ENCODE measurements around the gene LAIR2. TPM values are rescaled to one million over a fixed set of nuclear protein-coding genes. Genes with fewer than 3 reads are reported as not detected.
"Not testable (repeated sequence)": the region's sequence is repeated elsewhere in the genome, so short reads cannot be mapped to it uniquely, and the experiment has no call there.

Gene LAIR2
- total and polyA plus RNA-seq, 2 experiments from 2014 or later = not detected

DNA sequence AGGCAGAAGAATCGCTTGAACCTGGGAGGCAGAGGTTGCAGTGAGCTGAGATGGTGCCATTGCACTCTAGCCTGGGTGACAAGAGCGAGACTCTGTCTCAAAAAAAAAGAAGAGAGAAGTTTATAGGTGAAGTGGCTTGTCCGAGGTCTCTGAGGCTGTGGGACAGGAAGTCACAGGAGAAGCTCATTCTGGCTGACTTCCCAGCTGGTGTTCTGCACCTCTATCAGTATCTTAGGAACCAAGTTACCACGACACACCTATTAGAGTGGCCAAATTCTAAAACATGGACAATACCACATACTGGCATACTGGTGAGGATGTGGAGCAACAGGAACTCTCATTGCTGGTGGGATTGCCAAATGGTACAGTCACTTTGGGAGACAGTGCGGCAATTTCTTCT lies 7.3 kb upstream of the LAIR2 start:
- not testable (repeated sequence) for H2AFZ ChIP-seq; H3K9me2 ChIP-seq (ENCODE audit: insufficient read depth); H3K4me2 ChIP-seq; H3K36me3 ChIP-seq (ENCODE audit: insufficient read depth); H3K4me1 Mint-ChIP-seq; H3K27me3 Mint-ChIP-seq (ENCODE audit: insufficient read depth, low read depth, poor library complexity); H3K27ac ChIP-seq (ENCODE audit: low read depth); DNase-seq (ENCODE audit: low spot score); H3K79me2 ChIP-seq (replicated peaks; ENCODE audit: insufficient read depth); H3K4me1 ChIP-seq (ENCODE audit: insufficient read depth); H3K27me3 ChIP-seq (ENCODE audit: insufficient read depth); H3K4me3 Mint-ChIP-seq; H3K4me3 ChIP-seq; H4K20me1 ChIP-seq (replicated peaks; ENCODE audit: insufficient read depth); H3K27ac Mint-ChIP-seq; H3F3A ChIP-seq (replicated peaks; ENCODE audit: low read depth); ATAC-seq
- peaks cover 96% of the 10 kb centered on the region for H3K9me3 Mint-ChIP-seq
- H3K36me3 Mint-ChIP-seq (ENCODE audit: low read depth) = peaks cover 24% of the 10 kb centered on the region; the same call in 2 of the 3 replicates

DNA sequence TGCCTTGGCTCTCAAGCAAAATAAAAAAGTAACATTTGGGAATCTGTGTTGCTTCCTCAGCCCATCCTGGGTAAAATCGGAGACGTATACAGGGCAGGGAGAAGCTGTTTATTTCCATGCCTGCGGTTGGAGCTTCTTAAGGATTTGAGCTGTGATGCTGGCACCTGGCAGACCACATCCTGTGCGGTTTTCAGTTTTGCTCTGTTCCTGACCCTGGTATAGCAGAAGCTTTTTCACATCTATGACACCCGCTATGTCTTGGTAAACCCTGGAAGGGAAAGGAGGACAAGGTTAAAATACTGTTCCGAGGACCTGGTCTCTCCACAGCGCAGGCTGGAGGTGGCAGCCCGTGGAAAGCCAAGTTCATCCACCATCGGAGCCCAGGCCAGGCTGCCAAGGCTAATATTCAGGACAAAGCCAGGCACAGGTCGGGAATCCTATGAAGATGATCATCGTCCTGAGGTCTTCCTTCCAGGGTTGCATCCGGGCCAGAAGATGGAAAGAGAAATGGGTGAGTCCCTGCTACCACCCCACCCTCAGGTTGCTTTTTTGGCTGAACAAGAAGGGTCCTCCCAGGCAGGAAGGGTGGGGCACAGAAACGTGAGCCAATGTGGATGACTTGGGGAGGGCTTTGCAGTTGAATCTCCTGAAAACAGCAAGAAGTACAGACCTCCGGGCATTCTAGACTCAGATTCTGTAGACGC lies 4.7 kb upstream of the LAIR2 start:
- H3K9me3 Mint-ChIP-seq = peaks cover 92% of the 10 kb centered on the region

GRCh38 chr19:54498451-54498772 lies 4.2 kb upstream of the LAIR2 start:
- not testable (repeated sequence) for H3F3A ChIP-seq (replicated peaks; ENCODE audit: low read depth); H3K27ac ChIP-seq (ENCODE audit: low read depth); H3K4me3 ChIP-seq; H4K20me1 ChIP-seq (replicated peaks; ENCODE audit: insufficient read depth); H2AFZ ChIP-seq; H3K27me3 ChIP-seq (ENCODE audit: insufficient read depth); H3K4me3 Mint-ChIP-seq; H3K27me3 Mint-ChIP-seq (ENCODE audit: insufficient read depth, low read depth, poor library complexity); H3K4me2 ChIP-seq; H3K36me3 ChIP-seq (ENCODE audit: insufficient read depth); ATAC-seq; H3K27ac Mint-ChIP-seq; H3K79me2 ChIP-seq (replicated peaks; ENCODE audit: insufficient read depth); H3K9me2 ChIP-seq (ENCODE audit: insufficient read depth); DNase-seq (ENCODE audit: low spot score); H3K4me1 Mint-ChIP-seq; H3K4me1 ChIP-seq (ENCODE audit: insufficient read depth)
- Mint-ChIP-seq H3K9me3 (peaks cover 91% of the 10 kb centered on the region), H3K36me3 (ENCODE audit: low read depth) (peaks cover 25% of the 10 kb centered on the region)

More for the DNA sequence above, 4.7 kb upstream of the LAIR2 start:
- ATAC-seq; H3K9me2 ChIP-seq (ENCODE audit: insufficient read depth); H3K27me3 ChIP-seq (ENCODE audit: insufficient read depth); H3F3A ChIP-seq (replicated peaks; ENCODE audit: low read depth); H4K20me1 ChIP-seq (replicated peaks; ENCODE audit: insufficient read depth); H2AFZ ChIP-seq; H3K27ac Mint-ChIP-seq; H3K79me2 ChIP-seq (replicated peaks; ENCODE audit: insufficient read depth); DNase-seq (ENCODE audit: low spot score); H3K36me3 ChIP-seq (ENCODE audit: insufficient read depth); H3K4me2 ChIP-seq; H3K27ac ChIP-seq (ENCODE audit: low read depth); H3K4me1 ChIP-seq (ENCODE audit: insufficient read depth); H3K4me3 ChIP-seq; H3K4me1 Mint-ChIP-seq; H3K4me3 Mint-ChIP-seq; H3K27me3 Mint-ChIP-seq (ENCODE audit: insufficient read depth, low read depth, poor library complexity): not testable (repeated sequence)
- H3K36me3 Mint-ChIP-seq (ENCODE audit: low read depth) = peaks cover 28% of the 10 kb centered on the region

DNA sequence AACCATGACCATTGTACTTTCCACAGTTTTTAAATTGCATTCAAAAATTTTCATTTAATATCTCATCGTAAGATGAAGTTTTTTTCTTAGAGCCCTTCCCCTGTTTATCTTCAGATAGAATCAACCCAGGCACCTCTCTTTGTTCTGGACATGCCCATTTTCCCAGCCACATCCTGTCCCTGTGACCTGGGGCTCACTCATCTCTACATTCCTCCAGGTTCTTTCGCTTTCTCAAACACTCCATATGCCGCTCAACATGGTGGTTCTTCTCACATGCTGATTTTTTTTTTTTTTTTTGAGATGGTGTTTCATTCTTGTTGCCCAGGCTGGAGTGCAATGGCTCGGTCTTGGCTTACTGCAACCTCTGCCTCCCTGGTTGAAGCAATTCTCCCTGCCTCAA lies 2.9 kb downstream of the LAIR2 start:
- not testable (repeated sequence) for H3K27ac ChIP-seq (ENCODE audit: low read depth); H3F3A ChIP-seq (replicated peaks; ENCODE audit: low read depth); DNase-seq (ENCODE audit: low spot score); H2AFZ ChIP-seq; H4K20me1 ChIP-seq (replicated peaks; ENCODE audit: insufficient read depth); H3K9me2 ChIP-seq (ENCODE audit: insufficient read depth); H3K27me3 ChIP-seq (ENCODE audit: insufficient read depth); ATAC-seq; H3K4me1 Mint-ChIP-seq; H3K4me3 Mint-ChIP-seq; H3K36me3 ChIP-seq (ENCODE audit: insufficient read depth); H3K4me3 ChIP-seq; H3K4me2 ChIP-seq; H3K79me2 ChIP-seq (replicated peaks; ENCODE audit: insufficient read depth); H3K4me1 ChIP-seq (ENCODE audit: insufficient read depth); H3K27me3 Mint-ChIP-seq (ENCODE audit: insufficient read depth, low read depth, poor library complexity); H3K27ac Mint-ChIP-seq
- H3K9me3 Mint-ChIP-seq = peaks cover 84% of the 10 kb centered on the region
- H3K36me3 Mint-ChIP-seq (ENCODE audit: low read depth) = peaks cover 30% of the 10 kb centered on the region
